KOPT-K1 (cell line): ENCODE measurements around the gene FRMPD4.

ENCODE experiments used
- H3K27ac ChIP-seq: fragments of 200-600 bp; sonication (generic); 2 replicates; pipeline ENCODE4 v1.5.1; 2016; ENCODE audit warnings: antibody characterized with exemption, mild to moderate bottlenecking, low read depth, low read length; ENCODE audit not compliant: poor library complexity, severe bottlenecking
- H3K36me3 ChIP-seq: fragments of 200-600 bp; sonication (generic); 2 replicates; pipeline ENCODE4 v1.5.1; 2017; ENCODE audit warnings: antibody characterized with exemption, mild to moderate bottlenecking, low read length, moderate library complexity; ENCODE audit not compliant: insufficient read depth
- H3K9me3 ChIP-seq: fragments of 200-600 bp; sonication (generic); 2 replicates; pipeline ENCODE4 v1.5.1; 2017; ENCODE audit warnings: antibody characterized with exemption, low read length, mild to moderate bottlenecking; ENCODE audit not compliant: insufficient read depth, poor library complexity, severe bottlenecking

Gene FRMPD4

DNA sequence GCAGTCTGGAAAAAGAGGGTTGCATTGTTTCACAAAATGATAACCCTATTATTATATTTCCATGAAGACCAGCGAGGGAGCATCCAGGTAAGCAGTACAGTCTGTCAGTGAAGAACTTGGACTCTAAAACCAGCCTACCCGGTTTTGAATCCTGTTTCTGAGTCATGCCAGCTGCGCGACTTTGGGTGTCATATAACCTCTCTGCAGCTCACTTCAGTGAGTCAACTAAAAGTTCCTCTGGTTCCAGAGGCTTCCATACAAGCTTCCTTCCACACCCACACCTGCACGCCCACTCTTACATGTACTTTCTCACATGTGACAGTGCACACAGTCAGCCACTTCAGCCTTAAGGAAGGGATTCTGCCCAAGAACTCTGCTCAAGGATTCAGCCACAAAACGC is 603.1 kb downstream of the FRMPD4 start:
- Histone ChIP-seq H3K36me3 (no peaks in the 10 kb centered on the region), H3K27ac (no peak overlapping the region), H3K9me3 (no peaks in the 10 kb centered on the region)

DNA sequence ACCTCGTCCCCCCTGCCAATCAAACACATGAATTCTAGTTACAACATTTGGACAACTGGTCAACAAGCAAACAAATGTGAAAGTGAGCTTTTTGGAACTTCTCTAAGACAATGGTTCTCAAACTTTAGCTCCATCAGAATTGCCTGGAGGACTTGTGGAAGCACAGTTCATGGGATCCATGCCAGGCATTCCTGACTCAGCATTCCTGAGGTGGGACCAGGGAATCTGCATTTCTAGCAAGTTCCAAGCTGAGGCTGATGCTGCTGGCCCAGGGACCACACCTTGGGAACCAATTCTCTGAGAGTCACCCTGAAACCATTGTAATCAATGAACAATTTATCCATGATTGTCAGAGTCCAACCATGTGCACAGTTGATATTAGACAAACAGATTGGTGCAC is 609.2 kb downstream of the FRMPD4 start:
- no peak overlapping the region for H3K27ac ChIP-seq
- H3K9me3 ChIP-seq: no peaks in the 10 kb centered on the region
- H3K36me3 ChIP-seq: no peaks in the 10 kb centered on the region

DNA sequence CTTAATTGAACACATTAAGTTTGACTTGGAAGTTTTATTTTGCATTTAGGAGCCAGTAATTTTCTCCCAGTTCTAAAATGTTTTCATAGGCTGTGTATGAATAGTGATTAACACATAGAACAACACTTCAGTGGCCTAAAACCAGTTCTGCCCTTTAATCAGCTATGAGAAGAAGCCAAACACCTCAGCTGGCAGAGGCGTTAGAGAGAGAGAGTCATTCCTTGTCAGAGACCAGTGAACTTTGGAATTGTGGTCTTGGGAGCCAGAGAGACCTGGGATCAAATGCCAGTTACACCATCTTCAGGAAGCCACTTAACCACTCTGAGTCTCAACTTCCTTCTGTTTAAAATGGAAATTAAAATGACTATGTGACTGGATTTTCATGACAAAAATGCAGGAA is 613.6 kb downstream of the FRMPD4 start:
- no peak overlapping the region for H3K27ac ChIP-seq
- no peaks in the 10 kb centered on the region for H3K9me3 ChIP-seq
- no peaks in the 10 kb centered on the region for H3K36me3 ChIP-seq

DNA sequence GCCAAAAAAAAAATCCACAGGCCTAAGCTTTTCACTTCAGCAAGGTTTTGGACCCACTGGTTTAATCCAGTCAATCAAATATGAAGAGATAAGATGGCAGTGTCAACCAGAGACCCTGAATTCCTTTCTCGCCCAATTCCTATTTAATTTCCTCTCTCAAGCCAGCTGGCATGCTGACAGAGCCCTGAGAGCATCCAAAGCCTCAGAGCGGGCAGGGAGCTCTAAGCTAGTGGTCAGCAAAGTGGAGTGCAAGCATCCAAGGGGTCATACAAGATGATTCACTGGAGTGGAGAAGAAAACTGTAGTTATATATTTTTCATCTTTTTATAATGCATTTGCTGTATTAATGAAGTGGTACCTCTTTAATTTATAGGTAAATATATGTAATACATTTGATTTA is 615.1 kb downstream of the FRMPD4 start:
- Histone ChIP-seq H3K36me3 (no peaks in the 10 kb centered on the region), H3K9me3 (no peaks in the 10 kb centered on the region), H3K27ac (no peak overlapping the region)

DNA sequence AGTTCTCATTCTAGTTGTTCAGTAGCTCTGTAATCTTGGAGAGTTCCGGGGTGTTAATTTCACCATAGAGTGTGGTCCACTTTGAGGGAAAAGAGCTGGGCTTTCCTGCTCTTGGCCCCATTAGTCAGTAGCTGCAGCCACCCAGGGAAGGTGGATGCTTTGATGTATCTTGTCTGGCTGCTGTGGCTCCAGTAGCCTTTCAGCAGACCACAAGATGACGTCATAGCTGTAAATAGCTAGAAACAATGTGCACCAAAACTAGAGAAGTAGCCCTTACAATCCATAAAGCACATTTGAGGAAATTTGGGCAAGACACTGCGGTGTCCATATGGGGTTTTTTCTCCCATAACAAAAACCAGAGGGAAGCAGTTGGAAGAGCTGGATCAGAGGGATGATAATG is 620.0 kb downstream of the FRMPD4 start:
- no peaks in the 10 kb centered on the region for H3K36me3 ChIP-seq
- H3K9me3 ChIP-seq: no peaks in the 10 kb centered on the region
- H3K27ac ChIP-seq: no peak overlapping the region

DNA sequence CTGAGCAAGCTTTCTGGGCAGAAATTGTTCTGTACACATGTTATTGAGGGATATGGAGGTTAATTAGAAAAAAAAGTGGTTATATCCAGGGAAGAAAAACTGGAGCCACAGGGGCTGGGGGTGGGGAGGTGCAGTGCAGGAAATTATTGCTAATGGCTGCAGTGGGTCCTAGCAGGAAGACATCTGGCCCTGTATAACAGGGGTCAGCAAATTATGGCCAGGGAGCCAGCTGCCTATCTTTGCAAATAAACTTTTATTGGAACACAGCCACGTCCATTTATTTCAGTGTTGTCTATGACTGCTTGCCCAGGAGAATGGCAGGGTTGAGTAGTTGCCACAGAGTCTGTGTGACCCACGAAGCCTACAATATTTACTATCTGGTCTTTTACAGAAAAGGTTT is 629.6 kb downstream of the FRMPD4 start:
- Histone ChIP-seq H3K9me3 (no peaks in the 10 kb centered on the region), H3K36me3 (no peaks in the 10 kb centered on the region)

DNA sequence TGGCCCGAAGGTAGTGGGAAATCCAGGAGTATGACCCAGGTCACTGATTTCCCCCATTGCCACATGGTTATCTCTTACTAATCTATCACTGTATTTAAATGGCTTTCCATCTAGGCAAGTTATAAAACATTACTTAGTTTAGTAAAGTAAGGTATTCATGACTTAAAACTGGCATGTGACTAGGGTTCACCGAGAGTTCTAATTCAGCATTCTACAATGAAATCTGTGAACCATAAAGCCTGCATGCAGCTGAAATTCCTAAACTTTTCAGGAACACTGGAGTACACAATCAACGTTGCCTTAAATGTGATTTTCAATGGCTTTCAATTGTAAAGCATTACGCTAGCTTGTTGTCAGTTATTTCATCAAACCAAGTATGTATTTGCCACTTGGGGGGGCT is 630.2 kb downstream of the FRMPD4 start:
- Histone ChIP-seq H3K27ac (no peak overlapping the region), H3K36me3 (no peaks in the 10 kb centered on the region), H3K9me3 (no peaks in the 10 kb centered on the region)

More for the DNA sequence above, 629.6 kb downstream of the FRMPD4 start:
- no peak overlapping the region for H3K27ac ChIP-seq

DNA sequence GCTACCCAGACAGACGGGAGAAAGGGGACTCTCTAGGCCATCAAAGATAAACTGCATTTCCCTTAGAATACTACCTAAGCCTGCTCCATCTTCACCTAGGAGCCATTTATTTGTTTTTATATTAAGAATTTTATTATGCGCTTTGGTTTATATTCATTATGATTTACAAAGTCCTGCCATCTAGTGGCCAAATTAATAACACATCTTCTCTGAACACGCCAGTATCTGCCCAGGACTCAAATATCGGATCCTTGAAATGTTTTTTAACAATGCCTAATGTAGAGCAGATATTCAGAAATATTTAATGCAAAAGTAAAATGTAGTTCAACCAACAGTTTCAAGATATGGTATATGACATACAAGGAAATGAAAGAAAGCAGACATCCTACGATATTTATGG is 632.2 kb downstream of the FRMPD4 start:
- H3K27ac ChIP-seq: no peak overlapping the region
- no peaks in the 10 kb centered on the region for H3K9me3 ChIP-seq
- no peaks in the 10 kb centered on the region for H3K36me3 ChIP-seq

DNA sequence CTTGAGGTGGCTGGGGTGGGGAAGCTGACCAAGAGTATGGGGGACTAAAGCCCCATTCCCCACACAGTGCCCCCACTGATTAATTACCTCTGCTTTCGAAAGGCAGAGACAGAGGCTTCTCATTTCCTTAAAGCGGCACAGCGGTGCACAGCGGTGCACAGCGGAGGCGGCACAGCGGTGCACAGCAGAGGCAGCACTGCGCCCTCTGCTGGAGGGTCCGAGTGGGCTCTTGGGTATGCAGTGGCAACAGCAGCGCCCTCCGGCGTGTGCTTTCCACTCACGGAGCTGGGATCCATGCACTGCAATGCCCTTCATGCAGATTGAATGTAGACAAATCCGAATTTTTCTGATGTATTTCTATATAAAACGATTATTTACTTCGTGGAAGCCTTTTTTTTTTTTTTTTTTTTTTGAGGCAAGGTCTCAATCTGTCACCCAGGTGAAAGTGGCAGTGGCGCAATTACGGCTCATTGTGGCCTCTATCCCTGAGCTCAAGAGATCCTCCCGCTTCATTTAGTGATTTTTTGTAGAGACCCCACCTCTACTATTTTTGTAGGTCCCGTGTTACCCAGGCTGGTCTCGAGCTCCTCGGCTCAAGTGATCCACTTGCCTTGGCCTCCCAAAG is 633.3 kb downstream of the FRMPD4 start:
- Histone ChIP-seq H3K36me3 (no peaks in the 10 kb centered on the region), H3K27ac (no peak overlapping the region), H3K9me3 (no peaks in the 10 kb centered on the region)
